SK-N-SH treated with all-trans-retinoic acid at 6 μM for 48 hours (cell line): ENCODE results near the gene TSPAN3.

Experiments
- ATAC-seq: fragments of 200-7000 bp; cut with Tn5 transposase; 3 replicates; pipeline ENCODE4 v1.9.1; 2020; ENCODE audit warnings: mild to moderate bottlenecking, moderate library complexity
- ARNTL ChIP-seq: fragments of 450-650 bp; formaldehyde crosslinking; IDR thresholded peaks from 2 replicates; pipeline ENCODE4 v1.5.0; 2020; ENCODE audit warnings: low read depth, mild to moderate bottlenecking, moderate library complexity, borderline replicate concordance
- BACH2 ChIP-seq: fragments of 250-450 bp; sonication (Bioruptor Pico); IDR thresholded peaks from 2 replicates; pipeline ENCODE4 v1.9.0; 2021; ENCODE audit warnings: mild to moderate bottlenecking, borderline replicate concordance
- CSDC2 ChIP-seq: fragments of 250-450 bp; sonication (Bioruptor Pico); IDR thresholded peaks from 2 replicates; pipeline ENCODE4 v1.5.0; 2020; ENCODE audit warnings: mild to moderate bottlenecking, moderate library complexity
- ESRRG ChIP-seq: fragments of 250-450 bp; sonication (Bioruptor Pico); IDR thresholded peaks from 2 replicates; pipeline ENCODE4 v1.6.1; 2021; ENCODE audit warnings: mild to moderate bottlenecking
- GLIS3 ChIP-seq: fragments of 250-450 bp; sonication (Bioruptor Pico); IDR thresholded peaks from 2 replicates; pipeline ENCODE4 v1.5.0; 2020; ENCODE audit warnings: mild to moderate bottlenecking, moderate library complexity
- OSR1 ChIP-seq: fragments of 250-450 bp; sonication (Bioruptor Pico); IDR thresholded peaks from 2 replicates; pipeline ENCODE4 v1.8.0; 2022; ENCODE audit warnings: moderate library complexity, mild to moderate bottlenecking, inconsistent platforms
- PATZ1 ChIP-seq: fragments of 250-450 bp; sonication (Bioruptor Pico); IDR thresholded peaks from 2 replicates; pipeline ENCODE4 v1.8.0; 2020; ENCODE audit warnings: mild to moderate bottlenecking, moderate library complexity, borderline replicate concordance
- PPARA ChIP-seq: fragments of 250-450 bp; sonication (Bioruptor Pico); IDR thresholded peaks from 2 replicates; pipeline ENCODE4 v1.5.0; 2020; ENCODE audit warnings: mild to moderate bottlenecking, borderline replicate concordance
- SNAI2 ChIP-seq: fragments of 250-450 bp; sonication (Bioruptor Pico); IDR thresholded peaks from 2 replicates; pipeline ENCODE4 v1.5.0; 2020; ENCODE audit warnings: mild to moderate bottlenecking, moderate library complexity
- TCF4 ChIP-seq: fragments of 250-450 bp; sonication (Bioruptor Pico); IDR thresholded peaks from 2 replicates; pipeline ENCODE4 v1.8.0; 2021; ENCODE audit warnings: mild to moderate bottlenecking, moderate library complexity, borderline replicate concordance
- TOX ChIP-seq: fragments of 250-450 bp; sonication (Bioruptor Pico); IDR thresholded peaks from 2 replicates; pipeline ENCODE4 v1.8.0; 2021; ENCODE audit warnings: mild to moderate bottlenecking, moderate library complexity, borderline replicate concordance
- TSHZ2 ChIP-seq: fragments of 250-450 bp; sonication (Bioruptor Pico); IDR thresholded peaks from 2 replicates; pipeline ENCODE4 v1.5.0; 2020; ENCODE audit warnings: mild to moderate bottlenecking, moderate library complexity
- ZC3H10 ChIP-seq: fragments of 250-450 bp; sonication (Bioruptor Pico); IDR thresholded peaks from 2 replicates; pipeline ENCODE4 v1.5.1; 2021; ENCODE audit warnings: mild to moderate bottlenecking, moderate library complexity
- ZFP3 ChIP-seq: fragments of 250-450 bp; sonication (Bioruptor Pico); IDR thresholded peaks from 2 replicates; pipeline ENCODE4 v1.5.0; 2020; ENCODE audit warnings: mild to moderate bottlenecking, moderate library complexity
- ZFP30 ChIP-seq: fragments of 450-650 bp; formaldehyde crosslinking; IDR thresholded peaks from 2 replicates; pipeline ENCODE4 v1.5.0; 2022; ENCODE audit warnings: mild to moderate bottlenecking, moderate library complexity
- ZNF565 ChIP-seq: fragments of 450-650 bp; formaldehyde crosslinking; conservative IDR thresholded peaks from 2 replicates; pipeline ENCODE4 v1.5.0; 2020; ENCODE audit warnings: low read depth, mild to moderate bottlenecking, moderate library complexity
- ZNF70 ChIP-seq: fragments of 450-650 bp; formaldehyde crosslinking; IDR thresholded peaks from 2 replicates; pipeline ENCODE4 v1.5.0; 2020; ENCODE audit warnings: mild to moderate bottlenecking, moderate library complexity
- ZNF8 ChIP-seq: fragments of 450-650 bp; formaldehyde crosslinking; IDR thresholded peaks from 2 replicates; pipeline ENCODE4 v1.5.0; 2020; ENCODE audit warnings: mild to moderate bottlenecking, moderate library complexity
- TF ChIP-seq, protein P1 (sequence below): fragments of 250-450 bp; sonication (Bioruptor Pico); IDR thresholded peaks from 2 replicates; pipeline ENCODE4 v1.5.1; 2021; ENCODE audit warnings: mild to moderate bottlenecking, moderate library complexity
- TF ChIP-seq, protein P2 (sequence below): fragments of 250-450 bp; sonication (Bioruptor Pico); IDR thresholded peaks from 2 replicates; pipeline ENCODE4 v1.8.0; 2021; ENCODE audit warnings: low read depth, mild to moderate bottlenecking, moderate library complexity, borderline replicate concordance

TSPAN3 gene

DNA sequence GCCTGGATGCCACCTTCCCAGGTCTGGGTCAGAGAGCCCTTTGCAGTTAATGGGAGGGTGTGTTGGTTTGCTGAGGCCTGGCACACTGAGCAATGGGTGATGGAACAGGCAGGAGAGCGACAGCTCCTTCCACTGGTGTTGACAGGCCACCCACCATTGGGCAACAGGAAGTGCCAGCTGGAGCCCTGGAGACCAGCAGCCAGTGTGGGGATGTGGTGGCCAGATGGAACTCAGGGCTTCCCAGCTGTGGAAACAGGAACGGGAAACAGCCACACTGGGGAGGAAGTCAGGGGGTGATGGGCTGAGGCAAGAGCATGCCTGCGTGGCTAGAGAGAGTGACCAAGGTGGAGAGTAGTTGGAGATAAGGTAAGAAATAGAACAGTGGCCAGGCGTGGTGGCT lies 66.7 kb downstream of the TSPAN3 start:
- no peak for ATAC-seq
- TF ChIP-seq ARNTL (CRISPR knock-in tag) (no peak), PATZ1 (CRISPR knock-in tag) (no peak), ESRRG (CRISPR knock-in tag) (no peak), ZNF70 (CRISPR knock-in tag) (no peak), ZFP3 (CRISPR knock-in tag) (no peak), BACH2 (CRISPR knock-in tag) (no peak), ZC3H10 (CRISPR knock-in tag) (no peak), ZFP30 (CRISPR knock-in tag) (no peak), ZNF8 (CRISPR knock-in tag) (no peak), OSR1 (CRISPR knock-in tag) (no peak), CSDC2 (CRISPR knock-in tag) (no peak), ZNF565 (no peak)
- TF ChIP-seq, protein P1, sequence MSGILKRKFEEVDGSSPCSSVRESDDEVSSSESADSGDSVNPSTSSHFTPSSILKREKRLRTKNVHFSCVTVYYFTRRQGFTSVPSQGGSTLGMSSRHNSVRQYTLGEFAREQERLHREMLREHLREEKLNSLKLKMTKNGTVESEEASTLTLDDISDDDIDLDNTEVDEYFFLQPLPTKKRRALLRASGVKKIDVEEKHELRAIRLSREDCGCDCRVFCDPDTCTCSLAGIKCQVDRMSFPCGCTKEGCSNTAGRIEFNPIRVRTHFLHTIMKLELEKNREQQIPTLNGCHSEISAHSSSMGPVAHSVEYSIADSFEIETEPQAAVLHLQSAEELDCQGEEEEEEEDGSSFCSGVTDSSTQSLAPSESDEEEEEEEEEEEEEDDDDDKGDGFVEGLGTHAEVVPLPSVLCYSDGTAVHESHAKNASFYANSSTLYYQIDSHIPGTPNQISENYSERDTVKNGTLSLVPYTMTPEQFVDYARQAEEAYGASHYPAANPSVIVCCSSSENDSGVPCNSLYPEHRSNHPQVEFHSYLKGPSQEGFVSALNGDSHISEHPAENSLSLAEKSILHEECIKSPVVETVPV (CRISPR knock-in tag): no peak
- TF ChIP-seq, protein P2, sequence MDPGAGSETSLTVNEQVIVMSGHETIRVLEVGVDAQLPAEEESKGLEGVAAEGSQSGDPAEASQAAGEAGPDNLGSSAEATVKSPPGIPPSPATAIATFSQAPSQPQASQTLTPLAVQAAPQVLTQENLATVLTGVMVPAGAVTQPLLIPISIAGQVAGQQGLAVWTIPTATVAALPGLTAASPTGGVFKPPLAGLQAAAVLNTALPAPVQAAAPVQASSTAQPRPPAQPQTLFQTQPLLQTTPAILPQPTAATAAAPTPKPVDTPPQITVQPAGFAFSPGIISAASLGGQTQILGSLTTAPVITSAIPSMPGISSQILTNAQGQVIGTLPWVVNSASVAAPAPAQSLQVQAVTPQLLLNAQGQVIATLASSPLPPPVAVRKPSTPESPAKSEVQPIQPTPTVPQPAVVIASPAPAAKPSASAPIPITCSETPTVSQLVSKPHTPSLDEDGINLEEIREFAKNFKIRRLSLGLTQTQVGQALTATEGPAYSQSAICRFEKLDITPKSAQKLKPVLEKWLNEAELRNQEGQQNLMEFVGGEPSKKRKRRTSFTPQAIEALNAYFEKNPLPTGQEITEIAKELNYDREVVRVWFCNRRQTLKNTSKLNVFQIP (CRISPR knock-in tag): no peak

- TF ChIP-seq ZNF565 (no peak), ZFP30 (CRISPR knock-in tag) (no peak), SNAI2 (CRISPR knock-in tag) (no peak), PPARA (CRISPR knock-in tag) (no peak), ZFP3 (CRISPR knock-in tag) (no peak), GLIS3 (CRISPR knock-in tag) (no peak), TSHZ2 (no peak), ARNTL (CRISPR knock-in tag) (no peak), TOX (no peak), ZC3H10 (CRISPR knock-in tag) (no peak), OSR1 (CRISPR knock-in tag) (no peak), TCF4 (CRISPR knock-in tag) (no peak), ESRRG (CRISPR knock-in tag) (no peak), ZNF8 (CRISPR knock-in tag) (no peak), ZNF70 (CRISPR knock-in tag) (no peak)
- TF ChIP-seq, protein P1 (CRISPR knock-in tag): no peak
- ATAC-seq: no peak
Observed at GRCh38 chr15:77002954-77003912, 67.7 kb downstream of the TSPAN3 start.
